GM21737 (cell line): ENCODE measurements around the gene TUBG1.
"Not testable (repeated sequence)": the region's sequence is repeated elsewhere in the genome, so short reads cannot be mapped to it uniquely, and the experiment has no call there.

Source experiments
- ATAC-seq: cut with Tn5 transposase; IDR thresholded peaks from one replicate; pipeline ENCODE4 v1.9.1; 2021; ENCODE audit warnings: mild to moderate bottlenecking, moderate library complexity; ENCODE audit not compliant: unreplicated experiment

TUBG1 gene

DNA sequence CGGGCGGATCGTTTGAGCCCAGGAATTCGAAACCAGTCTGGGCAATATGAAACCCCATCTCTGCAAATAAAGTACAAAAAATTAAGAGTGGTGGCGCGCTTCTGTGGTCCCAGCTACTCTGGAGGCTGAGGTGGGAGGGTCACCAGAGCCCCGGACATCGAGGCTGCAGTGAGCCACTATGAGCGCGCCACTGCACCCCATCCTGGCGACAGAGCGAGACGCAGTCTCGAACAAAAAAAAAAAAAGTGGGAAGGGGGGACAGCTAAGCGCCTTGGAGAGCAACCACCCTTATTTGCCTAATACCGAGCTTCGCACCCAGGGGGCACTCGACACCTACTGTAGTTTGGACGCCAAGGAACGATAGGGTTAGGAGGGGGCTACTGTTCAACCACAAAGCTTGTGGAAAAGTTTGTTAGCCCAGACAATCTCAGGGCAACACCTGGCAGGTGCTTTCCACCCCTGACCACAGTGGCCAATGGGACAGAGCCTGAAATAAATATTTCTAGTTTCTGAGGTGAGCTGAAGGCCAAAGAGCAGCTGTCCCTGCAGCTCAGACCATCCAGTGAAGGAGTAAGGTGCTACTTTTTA, 31.1 kb upstream of the TUBG1 start:
- ATAC-seq = peak; percentile 59

GRCh38 chr17:42579794-42580551, 29.5 kb upstream of the TUBG1 start:
- no peak for ATAC-seq

DNA sequence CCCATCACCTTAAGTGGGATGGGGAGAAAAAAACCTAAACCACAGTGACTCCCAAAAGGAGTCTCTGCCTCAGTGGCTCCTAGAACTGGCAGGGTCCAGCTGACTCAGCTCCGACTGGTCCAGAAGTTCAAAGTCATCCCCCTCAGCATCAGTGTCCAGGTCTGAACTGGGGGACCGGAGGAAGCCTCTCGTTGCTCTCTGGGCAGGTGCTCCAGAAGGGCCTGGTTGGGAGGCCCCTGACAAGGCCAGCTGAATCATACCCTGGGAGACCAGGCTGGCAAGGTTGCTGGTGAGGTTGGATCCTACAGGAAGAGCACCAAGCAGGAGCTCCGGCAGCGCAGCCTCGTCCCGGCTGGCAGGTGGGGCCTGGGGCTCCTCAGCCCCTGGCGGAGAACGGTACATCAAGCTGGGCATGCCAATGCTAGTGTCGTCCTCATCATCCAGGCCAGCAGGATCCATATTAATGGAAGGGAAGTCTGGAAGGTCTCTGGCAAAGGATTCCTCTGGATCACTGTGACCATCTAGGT, 27.7 kb upstream of the TUBG1 start:
- ATAC-seq = no peak

DNA sequence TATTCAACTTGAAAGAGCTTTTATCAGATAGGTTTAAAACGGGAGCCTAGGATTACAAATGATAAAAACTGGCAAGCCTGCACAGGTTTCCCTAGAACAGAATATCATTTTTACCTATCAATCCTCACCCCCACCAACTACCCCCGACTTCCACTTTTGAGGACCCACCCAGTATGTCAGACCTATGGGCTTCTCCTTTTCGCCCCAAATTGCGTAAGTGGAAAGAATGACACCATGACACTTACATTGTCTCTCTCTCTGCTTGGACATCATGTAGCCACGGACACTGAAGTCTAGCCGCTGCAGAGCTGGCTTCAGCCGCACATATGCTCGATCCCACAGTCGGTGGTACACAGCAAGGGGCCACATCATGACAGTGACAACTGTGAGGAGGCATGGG, 24.6 kb upstream of the TUBG1 start:
- ATAC-seq = no peak

DNA sequence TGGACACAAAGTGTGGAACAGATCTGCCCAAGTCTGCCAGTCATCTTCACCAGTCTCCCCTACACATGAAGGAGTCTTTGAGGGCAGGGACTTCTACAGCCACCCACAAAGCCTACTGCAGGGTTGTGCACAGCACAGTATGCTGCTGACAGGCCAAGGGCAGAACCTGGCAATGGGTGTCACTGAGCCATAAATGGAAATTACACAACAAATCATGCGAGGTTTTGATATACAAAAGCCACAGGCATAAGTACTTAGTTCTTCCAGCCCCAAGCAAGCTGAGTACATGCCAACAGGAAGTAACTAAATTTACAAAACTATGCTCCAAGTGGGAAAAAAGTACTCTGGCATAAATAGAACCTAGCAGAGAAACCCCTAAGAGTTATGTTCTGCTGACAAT, 24.1 kb upstream of the TUBG1 start:
- ATAC-seq = no peak

- ATAC-seq = peak; percentile 55
Measured at GRCh38 chr17:42586514-42587230, 22.8 kb upstream of the TUBG1 start.

DNA sequence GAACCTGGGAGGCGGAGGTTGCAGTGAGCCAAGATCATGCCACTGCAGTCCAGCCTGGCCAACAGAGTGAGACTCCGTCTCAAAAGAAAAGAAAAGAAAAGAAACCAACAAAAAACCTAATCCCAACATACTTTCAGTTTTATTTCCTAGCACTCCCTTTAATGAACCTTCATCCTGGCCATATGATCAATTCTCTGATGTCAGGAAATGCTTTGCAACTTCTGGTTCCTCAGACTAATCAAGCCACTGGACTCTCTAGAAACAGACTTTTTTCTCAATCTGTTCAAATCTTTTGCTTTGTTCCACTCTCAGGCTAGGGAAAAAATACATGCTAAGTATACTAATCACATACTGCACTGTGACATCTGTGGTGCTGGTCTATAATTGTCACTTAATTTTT, 18.6 kb upstream of the TUBG1 start:
- no peak for ATAC-seq

DNA sequence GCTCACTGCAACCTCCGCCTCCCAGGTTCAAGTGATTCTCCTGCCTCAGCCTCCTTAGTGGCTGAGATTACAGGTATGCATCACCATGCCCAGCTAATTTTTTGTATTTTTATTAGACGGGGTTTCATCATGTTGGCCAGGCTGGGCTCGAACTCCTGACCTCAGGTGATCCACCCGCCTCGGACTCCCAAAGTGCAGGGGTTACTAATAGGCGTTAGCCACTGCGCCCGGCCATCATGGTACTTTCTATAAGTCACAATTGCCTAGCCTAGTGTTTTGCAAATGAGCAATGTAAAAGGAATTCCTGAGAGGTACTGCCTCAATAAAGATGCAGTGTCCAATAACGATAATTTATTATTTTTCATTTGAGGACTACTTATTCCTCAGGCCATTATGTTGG, 18.1 kb upstream of the TUBG1 start:
- no peak for ATAC-seq

GRCh38 chr17:42596386-42596785, 13.1 kb upstream of the TUBG1 start:
- no peak for ATAC-seq

DNA sequence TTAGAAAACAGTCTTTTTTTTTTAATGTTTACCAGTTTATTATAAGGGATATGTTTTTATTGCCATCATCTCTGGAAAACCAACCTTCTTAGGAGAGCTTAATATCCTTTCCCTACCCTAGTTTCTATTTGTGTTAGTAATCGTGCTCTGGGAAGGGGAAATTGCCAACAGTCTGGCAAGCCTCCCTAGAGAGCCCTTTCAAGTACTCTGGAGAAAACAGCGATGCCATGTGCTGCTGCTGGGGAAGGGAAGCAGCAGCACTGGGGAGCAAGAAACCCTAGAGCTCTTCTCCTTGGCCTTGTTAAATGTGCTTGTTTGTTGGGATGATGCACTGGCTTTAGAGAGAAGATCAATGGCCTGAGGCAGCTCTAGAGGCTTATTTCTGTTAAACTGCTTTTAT, 10.6 kb upstream of the TUBG1 start:
- no peak for ATAC-seq

GRCh38 chr17:42603318-42603717, 6.2 kb upstream of the TUBG1 start:
- ATAC-seq = no peak

GRCh38 chr17:42607769-42608168, 1.7 kb upstream of the TUBG1 start:
- no peak for ATAC-seq

GRCh38 chr17:42608305-42609181, 940 bp upstream of the TUBG1 start:
- ATAC-seq = peak; percentile 34

DNA sequence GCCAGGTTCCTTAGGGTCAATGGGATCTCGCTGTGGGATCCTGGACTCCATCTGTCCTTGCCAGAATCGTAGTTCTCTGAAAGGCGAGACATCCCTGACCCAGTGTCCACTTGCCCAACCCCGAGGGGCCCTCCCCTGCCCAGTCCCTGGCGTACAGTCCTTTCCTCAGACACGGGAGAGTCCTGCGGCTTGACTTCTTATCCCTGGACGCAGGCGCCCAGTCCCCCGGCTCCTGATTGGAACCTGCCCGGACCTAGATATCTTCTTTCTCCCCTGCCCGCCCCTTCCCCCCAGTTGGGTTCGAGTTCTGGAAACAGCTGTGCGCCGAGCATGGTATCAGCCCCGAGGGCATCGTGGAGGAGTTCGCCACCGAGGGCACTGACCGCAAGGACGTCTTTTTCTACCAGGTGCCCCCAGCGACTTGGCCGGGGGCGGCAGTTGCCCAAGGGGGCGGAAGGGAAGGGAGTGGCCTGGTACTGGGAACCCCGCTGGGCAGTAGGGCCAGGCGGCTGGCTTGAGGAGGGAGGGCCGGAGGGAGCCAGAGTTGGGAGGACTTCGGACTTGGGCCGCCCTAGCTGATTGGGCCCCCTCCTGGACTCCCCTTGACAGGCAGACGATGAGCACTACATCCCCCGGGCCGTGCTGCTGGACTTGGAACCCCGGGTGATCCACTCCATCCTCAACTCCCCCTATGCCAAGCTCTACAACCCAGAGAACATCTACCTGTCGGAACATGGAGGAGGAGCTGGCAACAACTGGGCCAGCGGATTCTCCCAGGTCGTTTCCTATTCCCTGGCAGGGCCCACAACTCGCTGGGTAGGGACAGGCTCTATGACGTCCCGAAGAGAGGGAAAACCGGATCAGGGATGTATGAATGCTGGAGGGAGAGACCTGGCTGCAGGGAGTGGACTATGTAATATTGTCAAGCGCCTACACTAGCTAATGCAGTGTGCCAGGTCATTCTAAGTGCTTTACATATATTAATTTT, 625 bp downstream of the TUBG1 start:
- not testable (repeated sequence) for ATAC-seq

DNA sequence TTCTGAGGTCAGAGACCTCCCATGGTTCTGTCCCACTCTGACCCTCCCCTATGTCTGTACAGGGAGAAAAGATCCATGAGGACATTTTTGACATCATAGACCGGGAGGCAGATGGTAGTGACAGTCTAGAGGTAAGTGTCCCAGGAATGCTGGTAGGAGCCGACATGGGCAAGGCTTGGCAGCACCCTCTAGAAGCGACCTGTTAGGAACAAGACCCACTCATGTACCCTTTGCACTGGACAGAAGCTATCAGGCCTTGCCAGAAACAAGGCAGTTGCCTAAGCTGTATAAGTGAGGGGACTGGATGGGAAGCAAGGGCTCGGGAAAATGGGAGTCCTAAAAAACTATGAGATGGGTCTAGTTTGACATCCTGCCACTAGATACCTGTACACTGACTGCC, 2.5 kb downstream of the TUBG1 start:
- no peak for ATAC-seq

DNA sequence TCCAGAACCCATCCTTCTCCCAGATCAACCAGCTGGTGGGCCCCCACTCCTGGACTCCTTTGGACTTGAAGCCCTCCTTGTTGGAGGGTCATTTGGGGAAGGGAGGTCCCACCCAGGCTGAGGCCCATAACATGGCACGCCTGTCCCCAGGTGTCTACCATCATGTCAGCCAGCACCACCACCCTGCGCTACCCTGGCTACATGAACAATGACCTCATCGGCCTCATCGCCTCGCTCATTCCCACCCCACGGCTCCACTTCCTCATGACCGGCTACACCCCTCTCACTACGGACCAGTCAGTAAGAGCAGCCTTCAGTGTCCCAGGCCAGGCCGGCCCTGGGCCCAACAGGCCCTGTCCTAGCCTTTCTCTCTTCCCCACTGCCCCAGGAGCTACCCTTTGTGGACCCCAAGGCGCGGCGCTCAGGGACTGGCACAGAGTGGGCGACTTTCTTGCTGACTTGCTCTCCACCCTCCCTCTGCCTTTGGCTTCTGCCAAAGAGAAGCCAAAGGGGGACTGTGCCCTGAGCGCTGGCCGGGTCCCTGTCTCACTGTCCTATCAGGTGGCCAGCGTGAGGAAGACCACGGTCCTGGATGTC, 4.3 kb downstream of the TUBG1 start:
- no peak for ATAC-seq

DNA sequence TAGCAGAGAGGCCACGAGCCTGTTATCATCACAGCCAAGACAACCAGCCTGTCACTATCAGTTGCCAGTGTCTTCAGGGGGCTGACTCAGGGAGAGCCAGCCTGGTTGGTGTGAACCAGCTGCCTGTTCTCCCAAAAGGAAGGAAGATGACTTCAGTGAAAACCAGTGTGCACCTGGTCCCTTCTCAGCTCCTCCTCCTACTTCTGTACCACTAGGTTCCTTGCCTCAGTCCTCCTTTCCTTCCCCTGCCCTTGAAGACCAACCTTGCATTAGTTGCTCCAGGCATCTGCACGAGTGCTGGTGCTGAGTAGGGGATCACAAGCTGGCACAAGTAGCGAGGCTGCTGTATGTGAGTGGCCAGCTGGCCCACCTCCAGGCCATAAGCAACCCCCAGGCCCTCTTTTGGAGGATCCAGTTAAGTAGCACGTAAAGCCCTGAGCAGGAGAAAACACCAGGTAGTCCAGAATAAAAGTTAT, 8.5 kb downstream of the TUBG1 start:
- ATAC-seq = peak; percentile 29

DNA sequence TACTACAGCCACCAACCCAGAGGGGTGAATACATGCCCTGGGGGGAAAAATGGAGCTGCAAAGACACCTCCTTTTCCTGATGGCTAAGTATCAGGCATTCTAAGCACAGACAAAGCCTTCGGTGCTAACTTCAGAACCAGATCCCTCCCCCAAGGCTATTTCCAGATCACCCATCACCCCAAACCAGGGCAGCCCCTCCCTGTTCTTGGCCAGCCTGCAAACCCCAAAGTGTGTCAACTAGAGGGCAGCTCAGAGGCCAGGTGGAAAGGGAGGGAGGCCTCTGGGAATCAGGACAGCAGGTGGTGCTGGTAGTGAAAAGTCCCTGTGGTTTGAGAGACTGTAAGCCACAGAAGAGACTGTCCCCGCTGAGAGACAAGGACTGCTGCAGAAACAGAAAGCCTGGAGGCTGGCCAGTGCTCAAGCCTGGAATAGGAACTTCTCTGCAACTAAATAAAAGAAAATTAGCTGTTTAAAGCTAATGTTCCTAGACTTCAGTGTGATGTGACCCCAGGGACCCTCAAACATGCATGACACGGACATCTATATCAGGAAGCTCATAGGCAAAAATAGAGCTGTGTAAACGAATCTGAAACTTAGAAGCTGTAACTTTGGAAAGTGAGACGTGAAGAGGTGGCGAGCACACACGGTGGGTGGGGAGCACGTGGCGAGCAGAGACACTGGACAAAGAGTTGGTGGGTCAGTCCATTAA, 9.1 kb downstream of the TUBG1 start:
- peak; percentile 63 for ATAC-seq

- ATAC-seq = not testable (repeated sequence)
Measured at GRCh38 chr17:42621987-42622386, 12.5 kb downstream of the TUBG1 start.
